BJ (cell line): ENCODE data around the gene ALG12. TPM values are rescaled to one million over a fixed set of nuclear protein-coding genes. Genes with fewer than 3 reads are reported as not detected.

Experiments used
- CTCF ChIA-PET: fragments of 350-600 bp; formaldehyde crosslinking; extraction: SDS; loops from one replicate; lab custom pipeline; 2021; ENCODE audit warnings: antibody characterized with exemption, inconsistent platforms; lab: Yijun Ruan, JAX
- POLR2A ChIA-PET: fragments of 300-600 bp; sonication (Branson Sonifier 250); formaldehyde crosslinking; extraction: SDS; loops from one replicate; lab custom pipeline; 2021; ENCODE audit warnings: antibody characterized with exemption; lab: Charles Lee
- DNase-seq: peaks from one replicate; pipeline ENCODE4 v3.0.0-alpha.2; 2011; ENCODE audit warnings: low read depth
- H3K27me3 ChIP-seq: 2 replicates; pipeline ENCODE4 v1.6.0; 2011; ENCODE audit warnings: low read length; ENCODE audit not compliant: control insufficient read depth, insufficient read depth
- H3K36me3 ChIP-seq: 2 replicates; pipeline ENCODE4 v1.5.1; 2011; ENCODE audit warnings: low read length; ENCODE audit not compliant: control insufficient read depth, insufficient read depth
- H3K4me3 ChIP-seq: 2 replicates; pipeline ENCODE4 v1.5.1; 2011; ENCODE audit warnings: low read depth, mild to moderate bottlenecking, control low read depth, low read length
- CTCF ChIP-seq: IDR thresholded peaks from 2 replicates; pipeline ENCODE4 v1.5.1; 2011; ENCODE audit warnings: low read depth, mild to moderate bottlenecking, control low read depth, inconsistent platforms, low read length, moderate library complexity; ENCODE audit not compliant: insufficient read depth
- polyA plus RNA-seq: library from polyadenylated mRNA; depleted of rRNA; stranded (reverse); fragments of >200 nt; gene quantifications from 2 replicates; pipeline ENCODE4 v1.2.3, GENCODE V29; 2011

Gene ALG12
- polyA plus RNA-seq, 1 experiment = 7.9 TPM

- Histone ChIP-seq H3K36me3 (peaks cover 27% of the 10 kb centered on the region), H3K27me3 (no peaks in the 10 kb centered on the region), H3K4me3 (peak overlapping the region; percentile 90)
- ChIA-PET POLR2A (interaction anchor here (0.5 to 1.0 kb wide), 2 partner anchors 26 to 136 kb away, joined by 3 read pairs; no protein-coding TSS in a partner anchor), CTCF (interaction anchor here (1.8 kb wide), 1 partner anchor 68 kb away, joined by 8 read pairs; no protein-coding TSS in a partner anchor)
- no peak for TF ChIP-seq CTCF
- peak; percentile 60 for DNase-seq
Measured at GRCh38 chr22:49962012-49962750, 43.9 kb upstream of the ALG12 start.

GRCh38 chr22:49961601-49962011, 43.4 kb upstream of the ALG12 start:
- ChIA-PET CTCF (interaction anchor here (1.5 to 1.8 kb wide), 2 partner anchors 28 to 69 kb away, joined by 4 to 8 read pairs; no protein-coding TSS in a partner anchor), POLR2A (interaction anchor here (1.0 kb wide), 1 partner anchor 26 kb away, joined by 3 read pairs; no protein-coding TSS in a partner anchor)
- peak overlapping the region; percentile 90 for H3K4me3 ChIP-seq
- H3K36me3 ChIP-seq = peaks cover 27% of the 10 kb centered on the region
- TF ChIP-seq CTCF = no peak
- no peaks in the 10 kb centered on the region for H3K27me3 ChIP-seq
- DNase-seq = no peak

- Histone ChIP-seq H3K36me3 (peaks cover 27% of the 10 kb centered on the region), H3K4me3 (peak overlapping the region; percentile 90), H3K27me3 (no peaks in the 10 kb centered on the region)
- ChIA-PET CTCF (interaction anchor here (1.5 kb wide), 1 partner anchor 28 kb away, joined by 4 read pairs; no protein-coding TSS in a partner anchor), POLR2A (no interaction called here)
- DNase-seq = no peak
- TF ChIP-seq CTCF = no peak
Measured at GRCh38 chr22:49961005-49961600, 42.9 kb upstream of the ALG12 start.

GRCh38 chr22:49960159-49961004, 42.1 kb upstream of the ALG12 start, which contains the start of gene PIM3:
TSS of gene PIM3 (plus strand) at chr22:49960772. CDS start at chr22:49960948, 176 bp downstream.
- ChIA-PET POLR2A (no interaction called here), CTCF (interaction anchor here (1.5 kb wide), 1 partner anchor 27 kb away, joined by 4 read pairs; no protein-coding TSS in a partner anchor)
- no peaks in the 10 kb centered on the region for H3K27me3 ChIP-seq
- peak; percentile 73 for DNase-seq
- H3K36me3 ChIP-seq = peaks cover 26% of the 10 kb centered on the region
- no peak for TF ChIP-seq CTCF
- H3K4me3 ChIP-seq = peak within 1 kb of the TSS; percentile 90
